ENCODE data around the gene VIPR2.

VIPR2 gene

GRCh38 chr7:159113056-159113455, 31.6 kb downstream of the VIPR2 start:
- DNase-seq (ENCODE audit: low read depth) = no peak
- in situ Hi-C loops (cut with HindIII; ENCODE audit: low sequenced_read_pairs) = no loop called here
- TF ChIP-seq CTCF (IDR thresholded peaks at IDR 0.05; ENCODE audit: low read depth, low read length, missing control alignments) = no peak
- H3K4me3 ChIP-seq (ENCODE audit: low read depth, low read length) = no peak overlapping the region

- DNase-seq (ENCODE audit: low read depth) = no peak
- in situ Hi-C loops (cut with HindIII; ENCODE audit: low sequenced_read_pairs) = no loop called here
- no peak for TF ChIP-seq CTCF (IDR thresholded peaks at IDR 0.05; ENCODE audit: low read depth, low read length, missing control alignments)
- no peak overlapping the region for H3K4me3 ChIP-seq (ENCODE audit: low read depth, low read length)
These were observed 32.3 kb downstream of the VIPR2 start for GRCh38 chr7:159112136-159113011.

DNA sequence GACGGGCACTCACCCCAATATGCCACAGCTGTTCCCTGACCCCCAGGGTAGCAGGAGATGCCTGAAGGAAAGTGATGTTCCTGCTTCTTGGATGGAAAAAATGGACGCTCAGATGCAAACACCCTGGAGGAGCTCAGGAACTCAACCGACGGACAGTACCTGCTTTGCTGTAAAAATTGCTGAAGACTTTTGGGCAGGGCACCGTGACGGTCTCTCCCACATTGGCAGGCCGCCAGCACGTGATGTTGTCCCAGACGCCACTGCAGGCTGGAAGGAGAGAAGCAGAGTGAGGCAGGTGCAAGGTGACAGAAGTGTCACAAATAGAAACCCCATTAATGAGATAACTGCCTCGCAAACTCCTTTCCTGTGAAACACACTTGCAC, 35.0 kb downstream of the VIPR2 start:
- no peak for DNase-seq (ENCODE audit: low read depth)
- in situ Hi-C loops (cut with HindIII; ENCODE audit: low sequenced_read_pairs) = no loop called here
- H3K4me3 ChIP-seq (ENCODE audit: low read depth, low read length) = no peak overlapping the region
- no peak for TF ChIP-seq CTCF (IDR thresholded peaks at IDR 0.05; ENCODE audit: low read depth, low read length, missing control alignments)

DNA sequence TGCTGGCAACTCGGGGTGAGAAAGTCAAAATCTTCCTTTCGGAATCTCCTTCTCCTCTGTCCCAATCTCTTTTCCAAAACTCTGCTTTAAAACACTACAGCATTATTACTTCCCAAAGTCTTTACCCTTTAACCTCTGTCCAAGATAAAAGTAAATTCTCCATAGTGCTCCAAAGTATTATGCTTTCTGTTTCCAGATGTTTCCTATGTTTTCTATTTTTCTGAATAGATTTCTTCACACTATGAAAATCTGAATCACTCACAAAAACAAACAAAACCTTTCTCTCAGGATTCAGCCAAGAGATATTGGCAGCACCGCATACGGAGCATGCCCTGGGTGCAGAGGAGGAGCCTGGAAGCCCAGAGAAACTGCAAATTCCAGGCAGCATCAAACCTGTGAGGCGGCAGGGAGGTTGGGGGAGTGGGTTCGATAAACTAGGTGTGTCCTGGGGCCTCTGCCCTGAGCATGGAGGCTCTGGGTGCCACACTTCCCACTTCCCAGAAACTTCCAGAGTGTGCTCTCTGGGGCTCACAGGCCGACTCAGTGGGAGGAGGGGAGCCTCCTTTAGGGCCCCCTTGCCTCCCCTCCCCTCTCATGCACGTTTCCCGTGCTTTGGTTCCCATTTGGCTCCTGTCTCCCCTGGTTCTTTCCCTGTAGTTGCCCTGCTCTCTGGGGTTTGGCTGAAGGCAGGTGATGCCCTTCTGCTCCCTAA, 35.6 kb downstream of the VIPR2 start:
- DNase-seq (ENCODE audit: low read depth) = no peak
- in situ Hi-C loops (cut with HindIII; ENCODE audit: low sequenced_read_pairs) = no loop called here
- TF ChIP-seq CTCF (IDR thresholded peaks at IDR 0.05; ENCODE audit: low read depth, low read length, missing control alignments) = no peak

DNA sequence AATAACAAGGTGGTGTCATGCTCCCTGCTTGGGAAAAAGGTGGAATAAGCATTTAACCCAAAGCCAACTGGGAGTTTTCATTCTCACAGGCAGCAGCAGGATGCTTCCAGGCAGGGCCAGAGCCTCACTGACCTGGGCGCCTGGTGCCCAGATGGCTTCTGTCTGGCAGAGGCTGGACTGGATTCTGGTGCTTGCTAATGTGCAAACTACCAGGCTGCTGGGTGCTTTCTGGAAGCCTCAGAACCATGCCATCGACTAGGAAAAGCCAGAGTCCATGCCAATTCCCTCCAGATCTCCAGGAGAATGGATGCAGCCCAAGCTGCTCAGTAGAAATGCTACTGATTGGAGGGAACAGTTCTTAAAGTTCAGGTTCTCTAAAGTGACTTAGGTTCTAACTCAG, 36.2 kb downstream of the VIPR2 start:
- no peak overlapping the region for H3K4me3 ChIP-seq (ENCODE audit: low read depth, low read length)
- no peak for TF ChIP-seq CTCF (IDR thresholded peaks at IDR 0.05; ENCODE audit: low read depth, low read length, missing control alignments)
- DNase-seq (ENCODE audit: low read depth) = no peak
- in situ Hi-C loops (cut with HindIII; ENCODE audit: low sequenced_read_pairs) = no loop called here

More for the DNA sequence above, 35.6 kb downstream of the VIPR2 start:
- H3K4me3 ChIP-seq (ENCODE audit: low read depth, low read length) = no peak overlapping the region

- DNase-seq (ENCODE audit: low read depth) = no peak
- in situ Hi-C loops (cut with HindIII; ENCODE audit: low sequenced_read_pairs) = no loop called here
- TF ChIP-seq CTCF (IDR thresholded peaks at IDR 0.05; ENCODE audit: low read depth, low read length, missing control alignments) = no peak
- no peak overlapping the region for H3K4me3 ChIP-seq (ENCODE audit: low read depth, low read length)
These were observed 37.3 kb downstream of the VIPR2 start for GRCh38 chr7:159107161-159107892.
